Neural crest cell (in vitro differentiated cells): ENCODE measurements around the gene KLHDC4. TPM values are rescaled to one million over a fixed set of nuclear protein-coding genes. Genes with fewer than 3 reads are reported as not detected.

Source experiments
- DNase-seq: peaks from one replicate; pipeline ENCODE4 v3.0.0; 2021; ENCODE audit warnings: low read depth, mixed read lengths, low spot score
- H3K27ac Mint-ChIP-seq: one replicate; pipeline ENCODE4 v1.8.0; 2021; ENCODE audit warnings: mild to moderate bottlenecking, mixed read lengths; ENCODE audit not compliant: unreplicated experiment
- H3K27me3 Mint-ChIP-seq: 2 replicates; pipeline ENCODE4 v1.8.0; 2021; ENCODE audit warnings: low read depth, mild to moderate bottlenecking, mixed read lengths
- H3K36me3 Mint-ChIP-seq: 2 replicates; pipeline ENCODE4 v1.8.0; 2021; ENCODE audit warnings: low read depth, mild to moderate bottlenecking, mixed read lengths
- H3K4me1 Mint-ChIP-seq: 2 replicates; pipeline ENCODE4 v1.8.0; 2021; ENCODE audit warnings: mixed read lengths
- H3K4me3 Mint-ChIP-seq: one replicate; pipeline ENCODE4 v1.8.0; 2021; ENCODE audit warnings: mild to moderate bottlenecking, mixed read lengths
- H3K9me3 Mint-ChIP-seq: 2 replicates; pipeline ENCODE4 v1.8.0; 2021; ENCODE audit warnings: mixed read lengths
- CTCF ChIP-seq: fragments of 200-600 bp; sonication (generic); conservative IDR thresholded peaks from 2 replicates; pipeline ENCODE4 v1.5.0; 2021; ENCODE audit warnings: antibody characterized with exemption, mild to moderate bottlenecking
- total RNA-seq: library from RNA; stranded (reverse); gene quantifications from 2 replicates; pipeline ENCODE4 v1.2.1, GENCODE V29; 2021

KLHDC4 gene
- total RNA-seq, 1 donor from 2014 or later = 57.0 TPM

- H3K27ac Mint-ChIP-seq = no peak overlapping the region
- H3K27me3 Mint-ChIP-seq = no peaks in the 10 kb centered on the region
- no peak for DNase-seq
- no peak for TF ChIP-seq CTCF
- no peaks in the 10 kb centered on the region for H3K9me3 Mint-ChIP-seq
- peaks cover 5% of the 10 kb centered on the region for H3K4me1 Mint-ChIP-seq
- H3K36me3 Mint-ChIP-seq = peaks cover 2% of the 10 kb centered on the region
- no peak overlapping the region for H3K4me3 Mint-ChIP-seq
Measured at GRCh38 chr16:87757841-87758426, 7.9 kb downstream of the KLHDC4 start.

GRCh38 chr16:87754535-87754934 is 11.3 kb downstream of the KLHDC4 start:
- H3K4me3 Mint-ChIP-seq = no peak overlapping the region
- H3K9me3 Mint-ChIP-seq = no peaks in the 10 kb centered on the region
- DNase-seq = no peak
- H3K4me1 Mint-ChIP-seq = no peaks in the 10 kb centered on the region
- H3K27ac Mint-ChIP-seq = peak overlapping the region; percentile 75
- no peaks in the 10 kb centered on the region for H3K27me3 Mint-ChIP-seq
- H3K36me3 Mint-ChIP-seq = peaks cover 6% of the 10 kb centered on the region
- no peak for TF ChIP-seq CTCF

- Mint-ChIP-seq H3K4me3 (no peak overlapping the region), H3K9me3 (no peaks in the 10 kb centered on the region), H3K4me1 (no peaks in the 10 kb centered on the region), H3K27me3 (no peaks in the 10 kb centered on the region), H3K27ac (no peak overlapping the region), H3K36me3 (peaks cover 12% of the 10 kb centered on the region)
- DNase-seq = no peak
- TF ChIP-seq CTCF = no peak
Measured at GRCh38 chr16:87747626-87748414, 18.0 kb downstream of the KLHDC4 start.

GRCh38 chr16:87746178-87746577 is 19.6 kb downstream of the KLHDC4 start:
- no peak for DNase-seq
- H3K36me3 Mint-ChIP-seq = peaks cover 19% of the 10 kb centered on the region
- no peak for TF ChIP-seq CTCF
- no peaks in the 10 kb centered on the region for H3K9me3 Mint-ChIP-seq
- no peak overlapping the region for H3K27ac Mint-ChIP-seq
- no peaks in the 10 kb centered on the region for H3K4me1 Mint-ChIP-seq
- no peaks in the 10 kb centered on the region for H3K27me3 Mint-ChIP-seq
- no peak overlapping the region for H3K4me3 Mint-ChIP-seq

- Mint-ChIP-seq H3K4me3 (no peak overlapping the region), H3K9me3 (no peaks in the 10 kb centered on the region), H3K27me3 (no peaks in the 10 kb centered on the region), H3K27ac (no peak overlapping the region), H3K36me3 (peaks cover 19% of the 10 kb centered on the region), H3K4me1 (no peaks in the 10 kb centered on the region)
- DNase-seq = no peak
- TF ChIP-seq CTCF = no peak
Measured at GRCh38 chr16:87744750-87745514, 20.9 kb downstream of the KLHDC4 start.
